HepG2 (cell line): ENCODE results near the gene CHTF18. TPM values are rescaled to one million over a fixed set of nuclear protein-coding genes. Genes with fewer than 3 reads are reported as not detected.
A peak's percentile ranks its signal among the peaks of the same experiment; 100 is the strongest.

ENCODE experiments used
- ATAC-seq: fragments of 200-7000 bp; cut with Tn5 transposase; 3 replicates; pipeline ENCODE4 v1.9.1; 2020; ENCODE audit warnings: mild to moderate bottlenecking, moderate library complexity
- BruUV-seq: library from RNA; stranded (reverse); fragments of 400-500 nt; replicated peaks from 2 replicates; lab custom pipeline; 2021; lab: Mats Ljungman, UMichigan
- CTCF ChIA-PET: fragments of 300-600 bp; formaldehyde crosslinking; extraction: SDS; loops from one replicate; lab custom pipeline; 2021; ENCODE audit warnings: low total read pairs, inconsistent platforms, low intra/inter-chr PET ratio; lab: Yijun Ruan, JAX
- POLR2A ChIA-PET: fragments of 350-600 bp; sonication (Branson Sonifier 250); formaldehyde crosslinking; loops from one replicate; lab custom pipeline; 2020; ENCODE audit warnings: antibody characterized with exemption, inconsistent platforms; lab: Yijun Ruan, JAX
- DNase-seq: peaks from one replicate; pipeline ENCODE4 v3.0.0-alpha.2; 2015; ENCODE audit warnings: low spot score
- FAIRE-seq: peaks from 3 replicates; lab custom pipeline; 2011; peaks lifted over from hg19 to GRCh38; lab: Jason Lieb, UNC
- H2AFZ ChIP-seq: one replicate; pipeline ENCODE4 v1.6.1; 2011; ENCODE audit warnings: low read length, inconsistent platforms
- H3K27ac ChIP-seq: fragments of 300-600 bp; 3 replicates; pipeline ENCODE4 v1.8.0; 2011; ENCODE audit warnings: mixed run types, mild to moderate bottlenecking, mixed read lengths, low read length, inconsistent platforms; ENCODE audit not compliant: insufficient read depth; ENCODE audit errors: extremely low read length
- H3K27me3 ChIP-seq, 2 experiments: fragments of 200-600 bp in 1 of 2; 2 replicates in 1 of 2; 3 replicates in 1 of 2; pipeline versions ENCODE4 v1.6.0 to v1.8.0; 2011; ENCODE audit warnings: low read length in 2 of 2, mild to moderate bottlenecking in 2 of 2, moderate library complexity in 2 of 2, inconsistent platforms in 1 of 2; ENCODE audit not compliant: insufficient read depth in 2 of 2, control insufficient read depth in 1 of 2
- H3K36me3 ChIP-seq, 2 experiments: fragments of 200-600 bp in 1 of 2; replicated peaks in 1 of 2; 2 replicates in 1 of 2; 3 replicates in 1 of 2; pipeline versions ENCODE4 v1.5.1 to v1.8.0; 2011; ENCODE audit warnings: low read length in 2 of 2, inconsistent platforms in 1 of 2; ENCODE audit not compliant: insufficient read depth in 2 of 2, control insufficient read depth in 1 of 2
- H3K4me1 ChIP-seq: 2 replicates; pipeline ENCODE4 v1.5.1; 2012; ENCODE audit warnings: low read length, inconsistent platforms; ENCODE audit not compliant: insufficient read depth
- H3K4me2 ChIP-seq: 2 replicates; pipeline ENCODE4 v1.6.0; 2011; ENCODE audit warnings: low read depth, low read length, inconsistent platforms
- H3K4me3 ChIP-seq, 3 experiments: fragments of 200-600 bp in 1 of 3; sonication (generic), shearing (Covaris generic) in 1 of 3; replicated peaks in 1 of 3; 2 replicates each; pipeline ENCODE4 v1.5.1; 2011 to 2016; ENCODE audit warnings: low read length in 3 of 3, inconsistent platforms in 2 of 3, low read depth in 2 of 3, mild to moderate bottlenecking in 2 of 3, control low read depth in 1 of 3, mixed read lengths in 1 of 3; ENCODE audit not compliant: insufficient read depth in 1 of 3
- H3K79me2 ChIP-seq: one replicate; pipeline ENCODE4 v1.6.1; 2011; ENCODE audit warnings: low read length, inconsistent platforms; ENCODE audit not compliant: insufficient read depth
- H3K9ac ChIP-seq: 2 replicates; pipeline ENCODE4 v1.6.0; 2011; ENCODE audit warnings: mild to moderate bottlenecking, low read depth, low read length, inconsistent platforms; ENCODE audit not compliant: insufficient read depth
- H3K9me3 ChIP-seq: 2 replicates; pipeline ENCODE4 v1.5.1; 2012; ENCODE audit warnings: mild to moderate bottlenecking, low read length
- H4K20me1 ChIP-seq: 2 replicates; pipeline ENCODE4 v1.6.0; 2011; ENCODE audit warnings: inconsistent platforms, mild to moderate bottlenecking, low read length, moderate library complexity; ENCODE audit not compliant: insufficient read depth
- CCAR2 ChIP-seq: fragments of 200-400 bp; formaldehyde crosslinking; optimal IDR thresholded peaks from 2 replicates; pipeline ENCODE3; 2018; ENCODE audit warnings: low read depth, mild to moderate bottlenecking, low read length, moderate library complexity
- CREB1 ChIP-seq, 2 experiments: fragments of 450-650 bp in 1 of 2; IDR thresholded peaks; 2 replicates each; pipeline ENCODE4 v1.6.1; 2016 to 2017; ENCODE audit warnings: control low read depth in 1 of 2, mild to moderate bottlenecking in 1 of 2, missing compliant biosample characterization in 1 of 2, missing genetic modification characterization in 1 of 2
- FIP1L1 ChIP-seq: fragments of 200-400 bp; formaldehyde crosslinking; IDR thresholded peaks from 2 replicates; pipeline ENCODE4 v1.6.1; 2018; ENCODE audit warnings: low read depth, mild to moderate bottlenecking, low read length, moderate library complexity, borderline replicate concordance; ENCODE audit not compliant: insufficient read depth
- HNRNPUL1 ChIP-seq: fragments of 200-400 bp; formaldehyde crosslinking; IDR thresholded peaks from 2 replicates; pipeline ENCODE4 v1.6.1; 2017; ENCODE audit warnings: low read depth, mild to moderate bottlenecking, low read length, moderate library complexity
- KLF6 ChIP-seq: IDR thresholded peaks from 2 replicates; pipeline ENCODE4 v1.8.0; 2016; ENCODE audit warnings: missing biosample characterization, missing genetic modification reagents
- PAX8 ChIP-seq: sonication (generic); formaldehyde crosslinking; IDR thresholded peaks from 2 replicates; pipeline ENCODE4 v1.8.0; 2022; ENCODE audit warnings: mild to moderate bottlenecking, missing genetic modification reagents, borderline replicate concordance
- SOX6 ChIP-seq, 2 experiments: fragments of 450-650 bp in 1 of 2; sonication (generic) in 1 of 2; formaldehyde crosslinking in 1 of 2; IDR thresholded peaks; 2 replicates each; pipeline versions ENCODE4 v1.4.0 to v1.6.1; 2017 to 2020; ENCODE audit warnings: antibody characterized with exemption in 1 of 2, mild to moderate bottlenecking in 1 of 2, missing genetic modification reagents in 1 of 2
- ZNF256 ChIP-seq: sonication (generic); formaldehyde crosslinking; conservative IDR thresholded peaks from 2 replicates; pipeline ENCODE4 v1.4.0; 2020; ENCODE audit warnings: missing genetic modification reagents
- ZNF329 ChIP-seq: sonication (generic); formaldehyde crosslinking; IDR thresholded peaks from 2 replicates; pipeline ENCODE4 v1.9.0; 2021; ENCODE audit warnings: low read depth, mild to moderate bottlenecking, missing genetic modification reagents
- ZNF605 ChIP-seq: sonication (generic); formaldehyde crosslinking; IDR thresholded peaks from 2 replicates; pipeline ENCODE4 v1.8.0; 2022; ENCODE audit warnings: mild to moderate bottlenecking, missing genetic modification reagents
- ZNF780A ChIP-seq: sonication (generic); formaldehyde crosslinking; IDR thresholded peaks from 2 replicates; pipeline ENCODE4 v1.8.0; 2022; ENCODE audit warnings: mild to moderate bottlenecking, missing genetic modification reagents, moderate library complexity
- WGBS: methylation state at CpG from one replicate; pipeline ENCODE4 v1.1.6; 2017; ENCODE audit warnings: low lambda C conversion rate; 5-methylcytosine and 5-hydroxymethylcytosine counted together
- in situ Hi-C: cut with HindIII; loops from 2 replicates; pipeline ENCODE4 v1.10.0; 2017; ENCODE audit warnings: low pct_unique_long_range_greater_than_20kb; ENCODE audit not compliant: extremely low pct_ligation_motif_present
- intact Hi-C: fragments of 100-400 bp; cut with micrococcal nuclease; formaldehyde crosslinking; loops from one replicate; pipeline ENCODE4 v1.10.0; 2022; ENCODE audit not compliant: unreplicated experiment
- polyA plus RNA-seq, 8 experiments: library from polyadenylated mRNA; depleted of rRNA in 3 of 8; stranded (reverse) in 7 of 8; unstranded in 1 of 8; fragments of >200 nt; fragmentation: Illumina TruSeq in 4 of 8; extraction: Trizol in 4 of 8; gene quantifications; 2 replicates each; pipeline versions ENCODE4 v1.2.1 to v1.2.3, GENCODE V29; 2011 to 2016; ENCODE audit warnings: low read depth in 4 of 8, missing spikeins in 1 of 8, mixed read lengths in 1 of 8; ENCODE audit not compliant: insufficient read depth in 1 of 8
- total RNA-seq, 5 experiments: library from RNA; depleted of rRNA; stranded (reverse); fragments of >200 nt; fragmentation: Illumina TruSeq; extraction: Trizol; gene quantifications; 2 replicates each; pipeline ENCODE4 v1.2.3, GENCODE V29; 2016; ENCODE audit warnings: low read depth in 1 of 5
- TF ChIP-seq, protein P1 (sequence below): conservative IDR thresholded peaks from 2 replicates; pipeline ENCODE4 v1.6.1; 2018; ENCODE audit warnings: missing genetic modification reagents

CHTF18 gene
- total and polyA plus RNA-seq, 2 of the 13 experiments (the other 11 are each of a cell fraction or from before 2014, with no cell fraction given) = 8.6 to 22.9 TPM

DNA sequence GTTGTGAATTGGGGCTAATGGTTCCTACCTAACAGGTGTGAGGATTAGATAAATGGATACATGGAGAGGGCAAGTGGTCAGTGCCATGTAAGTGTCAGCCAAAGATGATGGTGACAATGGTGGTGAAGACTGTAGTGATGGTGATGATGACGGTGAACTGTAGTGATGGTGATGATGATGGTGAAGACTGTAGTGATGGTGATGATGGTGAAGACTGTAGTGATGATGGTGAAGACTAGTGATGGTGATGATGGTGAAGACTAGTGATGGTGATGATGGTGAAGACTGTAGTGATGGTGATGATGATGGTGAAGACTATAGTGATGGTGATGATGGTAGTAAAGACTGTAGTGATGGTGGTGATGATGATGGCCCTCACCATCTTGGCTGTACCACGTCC is 30.2 kb downstream of the CHTF18 start:
- 2% methylated on average over 2 of the region's 2 CpGs for WGBS
- no peak overlapping the region for H3K4me2 ChIP-seq
- ChIA-PET POLR2A (no interaction called here), CTCF (no interaction called here)
- H3K79me2 ChIP-seq = no peaks in the 10 kb centered on the region
- DNase-seq (no peak), ATAC-seq (no peak), FAIRE-seq (peak; percentile 42)
- no TSS peak for BruUV-seq
- no peak overlapping the region for H3K27ac ChIP-seq
- intact Hi-C loops (no loop called here), in situ Hi-C loops (loop anchor here (25.0 kb wide), 1 partner anchor 394 kb away; no protein-coding TSS in a partner anchor)
- peaks cover 22 to 73% of the 10 kb centered on the region in 2 experiments for H3K27me3 ChIP-seq
- no peak overlapping the region for H3K9ac ChIP-seq
- H3K36me3 ChIP-seq = no peaks in the 10 kb centered on the region
- H4K20me1 ChIP-seq = 0 out of 2 replicates have a peak, but pooled peaks cover 3% of the 10 kb centered on the region
- no peak overlapping the region for H2AFZ ChIP-seq
- 0 out of 2 replicates have a peak, but pooled peaks cover 5% of the 10 kb centered on the region for H3K9me3 ChIP-seq
- no peaks in the 10 kb centered on the region for H3K4me1 ChIP-seq
- peak; percentile 87 for TF ChIP-seq CREB1 (IDR thresholded peaks at IDR 0.05)
- no peak for TF ChIP-seq CREB1 (CRISPR knock-in tag; IDR thresholded peaks at IDR 0.05)
- TF ChIP-seq CCAR2 = no peak
- no peak overlapping the region for H3K4me3 ChIP-seq

DNA sequence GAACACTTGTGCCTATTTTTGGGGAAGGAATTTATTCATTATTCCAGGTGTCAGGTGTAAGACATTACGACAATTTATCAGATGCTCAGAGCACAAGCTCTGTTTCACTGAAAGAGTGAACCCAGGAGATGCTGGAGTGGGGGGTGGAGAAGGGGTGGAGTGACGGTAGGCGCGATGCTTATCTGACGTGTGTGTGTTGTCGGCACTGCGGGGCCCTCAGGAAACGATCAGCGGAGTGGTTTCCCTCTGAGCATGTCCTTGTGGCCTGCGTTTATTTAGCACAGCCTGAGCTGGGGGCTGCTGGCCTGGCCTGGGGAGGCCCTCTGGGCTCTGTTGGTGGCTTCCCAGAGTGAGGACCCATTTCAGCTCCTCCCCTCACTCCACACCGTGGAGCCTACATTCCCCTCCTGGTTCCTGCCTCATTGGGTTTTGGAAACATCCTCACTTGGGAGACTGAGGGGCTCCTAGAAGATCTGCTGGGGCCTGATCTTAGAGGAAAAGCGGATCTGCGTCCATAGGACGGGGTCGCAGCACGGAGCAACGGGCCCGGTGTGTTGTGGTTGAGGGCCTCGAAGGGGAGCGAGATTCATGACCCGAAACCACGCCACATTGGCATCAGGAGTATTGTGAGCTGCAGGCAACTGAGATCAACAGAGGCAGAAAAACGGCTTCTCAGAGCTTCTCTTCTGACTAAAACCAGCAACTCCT is 31.1 kb downstream of the CHTF18 start:
- peaks cover 22 to 73% of the 10 kb centered on the region in 2 experiments for H3K27me3 ChIP-seq
- 0 out of 2 replicates have a peak, but pooled peaks cover 3% of the 10 kb centered on the region for H4K20me1 ChIP-seq
- 19% methylated on average over 18 of the region's 23 CpGs for WGBS
- H3K4me2 ChIP-seq = no peak overlapping the region
- intact Hi-C loops = no loop called here
- no peak overlapping the region for H2AFZ ChIP-seq
- ChIA-PET CTCF (no interaction called here), POLR2A (no interaction called here)
- in situ Hi-C loops = loop anchor here (25.0 kb wide), 1 partner anchor 393 kb away; no protein-coding TSS in a partner anchor
- H3K9me3 ChIP-seq = 0 out of 2 replicates have a peak, but pooled peaks cover 5% of the 10 kb centered on the region
- no peak overlapping the region for H3K9ac ChIP-seq
- no peak for DNase-seq
- H3K79me2 ChIP-seq = no peaks in the 10 kb centered on the region
- no peak overlapping the region for H3K4me3 ChIP-seq
- no peaks in the 10 kb centered on the region for H3K36me3 ChIP-seq
- no peak for FAIRE-seq
- no peak overlapping the region for H3K27ac ChIP-seq
- no peak for ATAC-seq
- no TSS peak for BruUV-seq
- H3K4me1 ChIP-seq = no peaks in the 10 kb centered on the region
- no peak for TF ChIP-seq ZNF605 (CRISPR knock-in tag)
- no peak for TF ChIP-seq KLF6 (CRISPR knock-in tag)
- no peak for TF ChIP-seq HNRNPUL1
- TF ChIP-seq PAX8 (CRISPR knock-in tag) = no peak
- TF ChIP-seq SOX6 (IDR thresholded peaks at IDR 0.05) = no peak
- TF ChIP-seq SOX6 (CRISPR knock-in tag; IDR thresholded peaks at IDR 0.05) = no peak
- no peak for TF ChIP-seq ZNF780A
- TF ChIP-seq, protein P1, sequence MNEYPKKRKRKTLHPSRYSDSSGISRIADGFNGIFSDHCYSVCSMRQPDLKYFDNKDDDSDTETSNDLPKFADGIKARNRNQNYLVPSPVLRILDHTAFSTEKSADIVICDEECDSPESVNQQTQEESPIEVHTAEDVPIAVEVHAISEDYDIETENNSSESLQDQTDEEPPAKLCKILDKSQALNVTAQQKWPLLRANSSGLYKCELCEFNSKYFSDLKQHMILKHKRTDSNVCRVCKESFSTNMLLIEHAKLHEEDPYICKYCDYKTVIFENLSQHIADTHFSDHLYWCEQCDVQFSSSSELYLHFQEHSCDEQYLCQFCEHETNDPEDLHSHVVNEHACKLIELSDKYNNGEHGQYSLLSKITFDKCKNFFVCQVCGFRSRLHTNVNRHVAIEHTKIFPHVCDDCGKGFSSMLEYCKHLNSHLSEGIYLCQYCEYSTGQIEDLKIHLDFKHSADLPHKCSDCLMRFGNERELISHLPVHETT (CRISPR knock-in tag) = no peak
- no peak for TF ChIP-seq FIP1L1
- no peak for TF ChIP-seq ZNF329 (CRISPR knock-in tag)
- TF ChIP-seq ZNF256 (CRISPR knock-in tag) = no peak
